Epidermal melanocyte (primary cell): ENCODE results near the gene HTN1.
"Not testable (repeated sequence)": the region's sequence is repeated elsewhere in the genome, so short reads cannot be mapped to it uniquely, and the experiment has no call there.

ENCODE experiments used
- DNase-seq: peaks from one replicate; pipeline ENCODE4 v3.0.0; 2011; ENCODE audit warnings: low spot score; ENCODE audit not compliant: insufficient read length

The HTN1 gene

DNA sequence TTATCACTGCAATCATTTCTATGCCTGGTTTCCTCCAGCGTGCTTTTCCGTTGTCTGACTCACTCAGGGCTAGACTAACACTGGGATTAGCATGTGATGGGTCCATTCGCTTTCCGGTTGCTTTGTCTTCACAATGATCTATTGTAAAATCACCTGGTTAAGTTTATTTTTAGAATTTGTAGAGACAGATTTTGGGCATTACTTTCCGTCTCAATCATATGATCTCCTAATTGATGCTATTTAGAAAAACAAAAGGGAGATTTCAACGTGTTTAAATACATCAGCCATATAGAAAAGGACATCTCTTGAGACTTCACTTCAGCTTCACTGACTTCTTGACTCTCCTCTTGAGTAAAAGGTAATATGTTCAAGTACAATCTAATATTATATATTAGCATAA lies at the start of gene HTN1:
Gene HTN1, plus strand, starts transcription at position 301 of the 400 bp plus-strand sequence. CDS start 2,639 bp downstream, outside the sequence.
- DNase-seq: not testable (repeated sequence)

DNA sequence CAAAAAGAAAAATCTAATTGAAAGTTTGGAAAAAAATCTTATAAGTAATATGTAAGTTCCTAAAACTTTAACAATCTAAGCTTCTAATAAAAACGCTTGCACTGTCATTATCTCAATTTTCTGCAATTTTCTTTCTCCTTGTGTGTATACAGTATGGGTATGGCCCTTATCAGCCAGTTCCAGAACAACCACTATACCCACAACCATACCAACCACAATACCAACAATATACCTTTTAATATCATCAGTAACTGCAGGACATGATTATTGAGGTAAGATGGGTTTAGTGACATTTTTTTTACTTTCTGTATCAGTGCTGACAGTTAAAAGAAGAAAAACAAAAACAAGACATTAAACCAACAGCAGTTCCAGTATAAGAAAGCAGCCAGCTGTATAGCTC lies 49.5 kb upstream of the HTN1 start:
- no peak for DNase-seq

DNA sequence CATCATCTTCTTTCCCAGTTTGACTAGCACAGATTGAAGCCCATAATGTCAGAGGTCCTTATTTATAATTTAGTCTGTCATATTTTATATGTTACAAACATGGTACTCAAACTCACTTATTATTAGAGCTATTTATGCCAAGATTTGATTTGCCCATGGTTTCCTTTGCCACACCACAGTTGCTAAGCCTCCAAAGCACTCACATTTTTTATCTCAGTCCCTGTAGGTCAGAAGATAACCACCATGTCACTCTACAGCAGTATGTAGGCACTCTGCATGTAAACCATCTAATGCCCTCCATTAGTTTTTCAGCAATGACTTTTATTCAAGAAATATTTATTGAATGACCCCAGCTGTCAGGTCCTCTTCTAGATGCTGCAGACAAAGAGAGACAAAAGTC lies 47.7 kb upstream of the HTN1 start:
- no peak for DNase-seq

DNA sequence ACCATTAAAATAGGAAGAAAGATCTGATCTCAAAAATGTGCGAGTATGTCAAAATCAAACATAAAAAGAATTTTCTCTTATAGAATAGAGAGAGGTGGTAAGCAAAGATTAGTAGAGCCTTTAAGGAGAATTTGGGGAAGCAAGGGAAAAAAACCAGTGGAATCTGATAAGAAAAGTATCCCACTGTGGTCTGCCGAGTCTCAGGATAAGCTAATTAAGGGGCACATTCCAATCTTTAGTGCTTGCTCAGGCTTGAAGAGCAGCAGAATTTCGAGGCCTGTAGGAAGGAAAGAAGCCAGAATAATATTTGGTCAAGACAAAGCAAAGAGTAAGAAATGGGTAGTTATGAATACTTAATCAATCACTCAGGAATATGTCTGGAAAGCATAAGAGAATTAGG lies 41.5 kb upstream of the HTN1 start:
- DNase-seq: no peak

DNA sequence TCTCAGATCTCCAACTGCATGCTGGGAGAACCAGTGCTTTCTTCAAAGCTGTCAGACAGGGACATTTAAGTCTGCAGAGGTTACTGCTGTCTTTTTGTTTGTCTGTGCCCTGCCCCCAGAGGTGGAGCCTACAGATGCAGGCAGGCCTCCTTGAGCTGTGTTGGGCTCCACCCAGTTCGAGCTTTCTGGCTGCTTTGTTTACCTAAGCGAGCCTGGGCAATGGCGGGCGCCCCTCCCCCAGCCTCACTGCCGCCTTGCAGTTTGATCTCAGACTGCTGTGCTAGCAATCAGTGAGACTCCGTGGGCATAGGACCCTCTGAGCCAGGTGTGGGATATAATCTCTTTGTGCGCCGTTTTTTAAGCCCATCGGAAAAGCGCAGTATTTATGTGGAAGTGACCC lies 31.2 kb upstream of the HTN1 start:
- DNase-seq: not testable (repeated sequence)

DNA sequence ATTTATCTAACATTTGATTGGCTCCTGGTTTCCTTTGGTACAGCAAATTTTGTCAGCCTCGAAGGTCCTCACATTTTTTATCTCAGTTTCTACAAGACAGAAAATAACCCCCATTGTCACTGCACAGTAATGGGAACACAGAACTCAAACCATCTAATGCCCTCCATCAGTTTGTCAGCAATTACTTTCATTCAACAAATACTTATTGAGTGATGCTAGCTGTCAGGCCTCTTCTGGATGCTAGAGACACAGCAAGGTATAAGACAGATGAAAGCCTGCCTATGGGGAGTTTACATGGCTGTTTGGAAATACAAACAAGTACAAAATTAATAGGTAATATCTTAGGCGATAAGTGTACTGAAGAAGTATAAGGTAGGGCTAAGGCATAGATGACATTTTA lies 27.0 kb upstream of the HTN1 start:
- DNase-seq: no peak

DNA sequence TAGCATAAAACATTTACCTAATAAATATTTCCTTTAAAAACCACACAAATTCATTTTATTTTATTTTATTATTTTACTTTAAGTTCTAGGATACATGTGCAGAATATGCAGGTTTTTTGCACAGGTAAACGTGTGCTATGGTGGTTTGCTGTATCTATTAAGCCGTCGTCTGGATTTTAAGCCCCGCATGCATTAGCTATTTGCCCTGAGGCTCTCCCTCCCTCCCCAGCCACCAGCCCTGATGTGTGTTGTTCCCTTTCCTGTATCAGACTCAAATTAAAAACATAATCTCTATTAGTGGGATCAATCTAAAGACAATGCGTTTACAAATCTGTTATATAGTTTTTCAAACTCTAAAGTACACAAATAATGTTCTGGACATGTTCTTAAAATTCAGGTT lies 23.2 kb upstream of the HTN1 start:
- no peak for DNase-seq

DNA sequence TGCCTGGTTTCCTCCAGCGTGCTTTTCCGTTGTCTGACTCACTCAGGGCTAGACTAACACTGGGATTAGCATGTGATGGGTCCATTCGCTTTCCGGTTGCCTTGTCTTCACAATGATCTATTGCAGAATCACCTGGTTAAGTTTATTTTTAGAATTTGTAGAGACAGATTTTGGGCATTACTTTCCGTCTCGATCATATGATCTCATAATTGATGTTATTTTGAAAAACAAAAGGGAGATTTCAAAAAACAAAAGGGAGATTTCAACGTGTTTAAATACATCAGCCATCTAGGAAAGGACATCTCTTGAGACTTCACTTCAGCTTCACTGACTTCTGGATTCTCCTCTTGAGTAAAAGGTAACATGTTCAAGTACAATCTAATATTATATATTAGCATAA lies 22.1 kb upstream of the HTN1 start, which contains the start of gene HTN3:
Gene HTN3, plus strand, starts transcription at position 301 of the 400 bp plus-strand sequence. CDS start 2,282 bp downstream, outside the sequence.
- DNase-seq: not testable (repeated sequence)

DNA sequence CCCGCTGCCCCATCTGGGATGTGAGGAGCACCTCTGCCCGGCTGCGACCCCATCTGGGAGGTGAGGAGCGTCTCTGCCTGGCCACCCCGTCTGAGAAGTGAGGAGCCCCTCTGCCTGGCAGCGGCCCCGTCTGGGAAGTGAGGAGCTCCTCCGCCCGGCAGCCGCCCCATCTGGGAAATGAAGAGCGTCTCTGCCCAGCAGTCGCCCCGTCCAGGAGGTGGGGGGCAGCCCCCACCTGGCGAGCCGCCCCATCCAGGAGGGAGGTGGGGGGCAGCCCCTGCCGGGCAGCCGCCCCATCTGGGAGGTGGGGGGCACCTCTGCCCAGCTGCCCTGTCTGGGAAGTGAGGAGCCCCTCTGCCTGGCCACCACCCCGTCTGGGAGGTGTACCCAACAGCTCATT lies 12.7 kb upstream of the HTN1 start:
- not testable (repeated sequence) for DNase-seq

DNA sequence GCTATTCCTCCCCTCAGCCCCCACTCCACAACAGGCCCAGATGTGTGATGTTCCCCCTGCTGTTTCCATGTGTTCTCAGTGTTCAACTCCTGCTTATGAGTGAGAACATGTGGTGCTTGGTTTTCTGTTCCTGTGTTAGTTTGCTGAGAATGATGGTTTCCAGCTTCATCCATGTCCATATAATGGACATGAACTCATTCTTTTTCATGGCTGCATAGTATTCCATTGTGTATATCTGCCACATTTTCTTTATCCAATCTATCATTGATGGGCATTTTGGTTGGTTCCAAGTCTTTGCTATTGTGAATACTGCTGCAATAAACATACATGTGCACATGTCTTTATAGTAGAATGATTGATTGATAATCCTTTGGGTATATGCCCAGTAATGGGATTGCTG lies 10.3 kb upstream of the HTN1 start:
- not testable (repeated sequence) for DNase-seq

DNA sequence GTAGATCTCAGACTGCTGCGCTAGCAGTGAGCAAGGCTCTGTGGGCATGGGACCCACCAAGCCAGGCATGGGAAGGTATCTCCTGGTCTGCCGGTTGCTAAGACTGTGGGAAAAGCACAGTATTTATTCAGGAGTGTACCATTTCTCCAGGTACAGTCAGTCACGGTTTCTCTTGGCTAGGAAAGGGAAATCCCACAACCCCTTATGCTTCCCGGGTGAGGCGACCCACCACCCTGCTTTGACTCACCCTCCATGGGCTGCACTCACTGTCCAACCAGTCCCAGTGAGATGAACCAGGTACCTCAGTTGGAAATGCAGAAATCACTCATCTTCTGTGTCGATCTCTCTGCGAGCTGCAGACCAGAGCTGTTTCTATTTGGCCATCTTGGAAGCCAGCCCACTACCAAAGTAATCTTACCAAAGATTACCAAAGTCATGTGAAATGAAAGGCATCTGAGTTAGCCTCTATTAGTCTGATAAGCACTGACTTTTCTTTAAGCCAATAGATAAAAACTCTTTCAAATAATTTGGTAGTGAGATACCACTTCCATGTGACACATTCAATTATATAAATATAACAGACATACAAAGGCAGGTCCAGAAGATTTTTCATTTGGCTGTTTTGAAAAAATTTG lies 8.5 kb upstream of the HTN1 start:
- DNase-seq: no peak

DNA sequence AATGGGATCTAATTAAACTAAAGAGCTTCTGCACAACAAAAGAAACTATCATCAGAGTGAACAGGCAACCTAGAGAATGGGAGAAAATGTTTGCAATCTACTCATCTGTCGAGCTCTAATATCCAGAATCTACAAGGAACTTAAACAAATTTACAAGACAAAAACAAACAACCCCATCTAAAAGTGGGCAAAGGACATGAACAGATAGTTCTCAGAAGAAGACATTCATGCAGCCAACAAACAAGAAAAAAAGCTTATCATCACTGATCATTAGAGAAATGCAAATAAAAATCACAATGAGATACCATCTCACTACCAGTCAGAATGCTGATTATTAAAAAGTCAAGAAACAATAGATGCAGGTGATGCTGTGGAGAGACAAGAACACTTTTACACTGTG lies 6.3 kb downstream of the HTN1 start:
- not testable (repeated sequence) for DNase-seq

DNA sequence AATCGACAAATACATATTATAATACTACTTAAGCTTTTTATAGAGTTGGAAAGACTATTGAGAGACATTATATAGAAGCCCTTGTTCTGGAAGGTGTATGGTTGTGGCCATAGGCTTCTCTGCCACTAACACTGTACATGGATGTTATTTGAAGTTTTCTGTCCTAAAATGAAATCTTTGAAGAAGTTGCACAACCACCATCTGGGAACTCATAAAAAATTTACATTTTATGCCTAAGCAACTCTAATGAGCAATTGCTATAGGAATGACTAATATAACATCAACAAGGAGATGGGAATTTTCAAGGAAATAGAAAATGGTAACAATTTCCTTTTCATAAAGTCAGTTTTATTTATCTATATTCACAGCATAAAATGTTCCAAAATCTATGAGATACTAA lies 7.4 kb downstream of the HTN1 start:
- no peak for DNase-seq

DNA sequence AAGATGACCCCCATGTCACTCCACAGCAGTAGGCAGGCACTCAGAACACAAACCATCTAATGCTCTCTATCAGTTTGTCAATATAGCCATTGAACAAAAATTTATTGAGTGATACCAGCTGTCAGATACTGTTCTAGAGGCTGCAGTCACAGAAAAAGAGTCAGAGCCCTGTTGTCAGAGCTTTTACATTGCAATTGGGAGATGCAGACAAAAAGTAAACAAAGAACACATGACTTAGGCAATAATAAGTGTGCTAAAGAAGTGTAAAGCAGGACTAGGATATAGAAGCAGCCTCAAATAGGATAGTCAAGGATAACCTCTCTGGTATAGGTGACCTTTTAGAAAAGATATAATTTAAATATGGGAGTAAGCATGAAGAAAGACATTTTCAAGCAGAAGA lies 8.9 kb downstream of the HTN1 start:
- DNase-seq: no peak

DNA sequence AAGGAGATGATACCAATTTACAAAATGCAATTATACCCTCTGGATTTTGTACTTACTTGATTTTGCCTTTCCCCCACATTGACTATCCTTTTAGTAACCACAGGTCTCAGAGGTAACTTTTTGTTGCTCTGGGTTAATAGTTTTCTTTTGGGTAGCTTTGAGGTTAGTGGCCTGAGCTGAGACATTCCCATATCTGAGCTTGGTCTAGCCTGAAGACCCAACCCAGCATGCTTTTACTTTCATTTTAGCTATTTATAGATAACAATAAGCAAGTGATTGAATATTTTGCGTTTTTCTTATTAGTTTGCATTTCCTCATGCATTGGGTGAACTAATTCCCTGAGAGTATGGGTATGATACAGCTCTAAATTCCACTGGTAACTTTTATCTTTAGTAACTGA lies 11.8 kb downstream of the HTN1 start:
- no peak for DNase-seq

DNA sequence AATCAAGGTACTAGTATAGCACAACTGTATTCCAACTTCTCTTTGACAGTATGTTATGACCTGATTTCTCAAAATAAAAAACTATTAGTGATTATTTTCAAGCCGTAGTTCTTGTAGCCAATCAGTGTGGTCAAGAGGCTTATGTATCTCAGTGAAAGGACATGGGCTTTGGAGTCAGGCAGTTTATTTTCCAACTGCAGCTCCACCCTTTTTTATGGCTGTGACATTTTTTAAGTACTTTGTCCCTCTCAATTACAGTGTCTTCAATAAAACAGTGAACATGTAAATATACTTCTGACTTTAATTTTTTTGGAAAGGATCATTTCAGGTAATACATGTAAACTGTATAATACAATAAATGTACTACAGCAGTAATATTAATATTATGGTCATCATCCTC lies 30.0 kb downstream of the HTN1 start:
- no peak for DNase-seq

DNA sequence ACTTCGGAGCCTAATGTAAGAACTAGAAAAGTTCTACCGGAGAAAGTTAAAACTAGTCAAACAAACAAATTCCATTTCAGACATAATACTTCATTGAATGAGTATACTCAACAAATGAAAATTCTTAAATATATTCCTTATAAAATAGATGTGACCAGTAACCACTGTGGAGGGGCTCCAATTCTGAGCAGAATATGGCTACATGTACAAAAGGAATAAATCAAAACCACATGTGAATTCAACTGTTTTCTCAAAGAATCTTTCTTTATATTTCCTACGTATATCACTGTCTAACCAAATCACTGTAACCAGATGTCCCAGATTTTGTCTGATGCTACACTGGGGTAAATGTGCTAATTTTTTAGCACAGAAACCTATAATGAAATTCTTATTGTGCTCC lies 49.0 kb downstream of the HTN1 start:
- no peak for DNase-seq
